ENCODE measurements around the gene SEZ6L. TPM values are rescaled to one million over a fixed set of nuclear protein-coding genes. Genes with fewer than 3 reads are reported as not detected.

SEZ6L gene
- polyA plus RNA-seq (2012; ENCODE audit: missing spikeins), result not detected

DNA sequence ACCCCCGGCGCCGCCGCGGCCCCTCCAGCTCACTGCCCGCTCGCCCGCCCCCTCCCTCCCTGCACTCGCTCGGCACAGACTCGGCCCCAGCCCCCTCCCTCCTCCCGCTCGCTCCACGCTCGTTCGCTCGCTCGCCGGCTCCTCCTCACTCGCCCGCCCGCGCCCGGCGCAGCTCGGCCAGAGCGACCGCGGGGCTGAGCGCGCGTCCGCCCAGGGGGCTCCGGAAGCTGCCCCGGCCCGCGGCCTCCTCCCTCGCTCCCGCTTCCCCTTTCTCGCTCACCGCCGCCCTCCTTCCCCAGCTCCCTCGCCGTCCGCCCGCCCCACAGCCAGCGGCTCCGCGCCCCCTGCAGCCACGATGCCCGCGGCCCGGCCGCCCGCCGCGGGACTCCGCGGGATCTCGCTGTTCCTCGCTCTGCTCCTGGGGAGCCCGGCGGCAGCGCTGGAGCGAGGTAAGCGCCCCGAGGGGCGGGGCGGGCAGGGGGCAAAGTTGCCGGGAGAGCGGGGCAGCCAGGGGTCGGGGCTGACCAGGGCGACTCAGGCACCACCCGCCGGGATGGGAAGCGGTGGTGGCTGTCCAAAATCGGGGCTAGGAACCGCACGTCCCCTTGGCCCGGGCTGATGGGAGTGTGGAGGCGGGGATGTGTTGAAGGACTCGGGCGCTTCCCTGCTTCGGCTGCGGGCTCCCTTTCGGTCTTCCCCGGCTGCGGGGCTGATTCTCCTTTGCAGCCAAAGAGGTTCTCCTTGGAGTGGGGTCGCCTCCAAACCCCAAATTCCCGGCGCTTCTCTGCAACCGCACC, at the start of gene SEZ6L:
TSS of gene SEZ6L (plus strand) at position 148 of the 797 bp plus-strand sequence. CDS start at position 356, 208 bp downstream.
- peak; percentile 25 for DNase-seq (ENCODE audit: insufficient read length)
- no peak for FAIRE-seq
- TF ChIP-seq TAF1 (IDR thresholded peaks at IDR 0.05; ENCODE audit: borderline replicate concordance, low read depth, low read length) (no peak), POLR2A (IDR thresholded peaks at IDR 0.05; ENCODE audit: low read depth, low read length) (no peak), POLR2AphosphoS5 (IDR thresholded peaks at IDR 0.05; ENCODE audit: low read depth, low read length) (no peak)

- DNase-seq (ENCODE audit: insufficient read length) (no peak), FAIRE-seq (no peak)
- TF ChIP-seq TAF1 (IDR thresholded peaks at IDR 0.05; ENCODE audit: borderline replicate concordance, low read depth, low read length) (no peak), POLR2A (IDR thresholded peaks at IDR 0.05; ENCODE audit: low read depth, low read length) (no peak), POLR2AphosphoS5 (IDR thresholded peaks at IDR 0.05; ENCODE audit: low read depth, low read length) (no peak)
Measured at GRCh38 chr22:26122920-26123468, 46.3 kb upstream of the SEZ6L start.

DNA sequence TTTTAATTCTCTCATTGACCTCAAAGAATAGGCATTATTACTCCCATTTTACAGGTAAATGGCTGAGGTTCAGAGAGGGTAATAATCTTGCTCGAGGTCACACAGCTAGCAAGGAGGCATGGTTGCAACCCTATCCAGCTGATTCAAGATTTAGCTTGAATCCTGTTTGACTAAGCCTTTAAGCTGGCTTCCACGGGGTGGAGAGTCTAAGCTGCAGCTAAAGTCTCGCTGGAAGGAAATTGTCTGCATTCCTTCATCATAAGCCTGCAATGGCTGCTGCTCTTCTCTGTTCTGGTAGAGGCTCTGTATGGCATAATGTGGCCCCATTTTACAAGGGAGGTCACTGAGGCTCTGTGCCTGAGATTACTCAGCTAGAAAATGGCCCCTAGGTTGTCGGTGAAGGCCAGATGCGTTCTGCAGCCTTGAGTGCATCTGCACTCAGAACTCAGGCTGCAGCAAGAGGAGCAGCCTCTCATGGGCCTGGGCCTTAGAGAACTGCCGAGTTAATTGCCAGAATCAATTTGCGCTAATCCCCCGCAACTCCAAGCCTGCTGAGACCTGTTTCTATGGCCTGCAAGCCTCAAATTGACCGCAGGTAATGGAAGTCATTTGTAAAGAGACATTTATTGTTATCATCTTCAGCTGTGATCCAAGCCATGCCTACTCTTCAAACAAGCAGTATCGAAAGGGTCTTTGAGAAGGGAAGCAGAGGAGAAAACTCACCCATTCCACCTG, 44.1 kb upstream of the SEZ6L start:
- DNase-seq (ENCODE audit: insufficient read length), result no peak
- no peak for FAIRE-seq
- TF ChIP-seq POLR2AphosphoS5 (IDR thresholded peaks at IDR 0.05; ENCODE audit: low read depth, low read length) (no peak), TAF1 (IDR thresholded peaks at IDR 0.05; ENCODE audit: borderline replicate concordance, low read depth, low read length) (no peak), POLR2A (IDR thresholded peaks at IDR 0.05; ENCODE audit: low read depth, low read length) (no peak)

GRCh38 chr22:26127126-26127525, 42.1 kb upstream of the SEZ6L start:
- TF ChIP-seq POLR2AphosphoS5 (IDR thresholded peaks at IDR 0.05; ENCODE audit: low read depth, low read length) (no peak), POLR2A (IDR thresholded peaks at IDR 0.05; ENCODE audit: low read depth, low read length) (no peak), TAF1 (IDR thresholded peaks at IDR 0.05; ENCODE audit: borderline replicate concordance, low read depth, low read length) (no peak)
- DNase-seq (ENCODE audit: insufficient read length) (no peak), FAIRE-seq (no peak)

DNA sequence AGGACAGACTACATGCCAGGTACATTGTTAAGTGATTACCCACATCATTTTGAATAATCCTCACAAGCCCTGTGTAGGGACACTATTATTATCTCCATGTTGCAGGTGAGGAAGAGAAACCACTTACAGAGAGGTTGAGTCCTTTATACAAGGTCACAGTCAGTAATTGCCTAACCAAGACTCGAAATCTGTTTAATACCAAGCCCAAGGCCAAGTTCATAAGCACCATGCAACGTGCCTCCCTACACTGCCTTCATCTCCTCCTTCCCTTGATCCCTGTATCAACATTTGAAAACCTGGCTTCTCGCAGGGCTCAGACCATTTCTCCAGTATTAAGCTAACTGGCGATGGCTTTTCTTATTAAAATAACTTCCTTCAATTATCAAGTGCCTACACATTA, 41.7 kb upstream of the SEZ6L start:
- FAIRE-seq (no peak), DNase-seq (ENCODE audit: insufficient read length) (no peak)
- TF ChIP-seq TAF1 (IDR thresholded peaks at IDR 0.05; ENCODE audit: borderline replicate concordance, low read depth, low read length) (no peak), POLR2A (IDR thresholded peaks at IDR 0.05; ENCODE audit: low read depth, low read length) (no peak), POLR2AphosphoS5 (IDR thresholded peaks at IDR 0.05; ENCODE audit: low read depth, low read length) (no peak)

- TF ChIP-seq POLR2A (IDR thresholded peaks at IDR 0.05; ENCODE audit: low read depth, low read length) (no peak), TAF1 (IDR thresholded peaks at IDR 0.05; ENCODE audit: borderline replicate concordance, low read depth, low read length) (no peak), POLR2AphosphoS5 (IDR thresholded peaks at IDR 0.05; ENCODE audit: low read depth, low read length) (no peak)
- DNase-seq (ENCODE audit: insufficient read length) (no peak), FAIRE-seq (no peak)
Measured at GRCh38 chr22:26131589-26132154, 37.6 kb upstream of the SEZ6L start.

- FAIRE-seq (no peak), DNase-seq (ENCODE audit: insufficient read length) (no peak)
- no peak for TF ChIP-seq POLR2A (IDR thresholded peaks at IDR 0.05; ENCODE audit: low read depth, low read length)
- no peak for TF ChIP-seq POLR2AphosphoS5 (IDR thresholded peaks at IDR 0.05; ENCODE audit: low read depth, low read length)
- TF ChIP-seq TAF1 (IDR thresholded peaks at IDR 0.05; ENCODE audit: borderline replicate concordance, low read depth, low read length), result no peak
Measured at GRCh38 chr22:26134654-26135330, 34.5 kb upstream of the SEZ6L start.

DNA sequence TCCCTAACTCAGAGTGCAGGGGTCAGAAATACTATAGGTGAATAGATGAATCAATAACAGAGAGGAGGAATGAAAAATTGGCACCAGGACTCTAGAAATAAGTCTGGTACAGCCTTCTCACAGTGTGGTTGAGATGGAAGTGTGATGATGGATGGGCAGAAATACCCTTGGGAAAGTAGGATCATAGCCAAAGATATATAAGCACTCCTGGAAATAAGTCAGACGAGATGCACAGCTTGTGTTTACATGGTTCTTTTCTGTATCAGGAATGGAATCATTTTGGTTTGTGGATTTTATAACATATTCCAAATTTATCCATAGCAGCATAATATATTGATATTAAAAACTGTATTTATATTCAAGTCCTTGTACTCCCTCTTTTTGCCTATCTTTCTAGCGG, 33.5 kb upstream of the SEZ6L start:
- FAIRE-seq, result no peak

GRCh38 chr22:26139310-26139709, 30.0 kb upstream of the SEZ6L start:
- no peak for DNase-seq (ENCODE audit: insufficient read length)

More for the DNA sequence above, 33.5 kb upstream of the SEZ6L start:
- no peak for DNase-seq (ENCODE audit: insufficient read length)
- no peak for TF ChIP-seq POLR2A (IDR thresholded peaks at IDR 0.05; ENCODE audit: low read depth, low read length)
- no peak for TF ChIP-seq TAF1 (IDR thresholded peaks at IDR 0.05; ENCODE audit: borderline replicate concordance, low read depth, low read length)
- no peak for TF ChIP-seq POLR2AphosphoS5 (IDR thresholded peaks at IDR 0.05; ENCODE audit: low read depth, low read length)

GRCh38 chr22:26141831-26142230, 27.4 kb upstream of the SEZ6L start:
- FAIRE-seq (no peak), DNase-seq (ENCODE audit: insufficient read length) (no peak)

More at GRCh38 chr22:26139310-26139709, 30.0 kb upstream of the SEZ6L start:
- FAIRE-seq, result no peak
- TF ChIP-seq TAF1 (IDR thresholded peaks at IDR 0.05; ENCODE audit: borderline replicate concordance, low read depth, low read length), result no peak
- no peak for TF ChIP-seq POLR2A (IDR thresholded peaks at IDR 0.05; ENCODE audit: low read depth, low read length)
- no peak for TF ChIP-seq POLR2AphosphoS5 (IDR thresholded peaks at IDR 0.05; ENCODE audit: low read depth, low read length)

More at GRCh38 chr22:26141831-26142230, 27.4 kb upstream of the SEZ6L start:
- TF ChIP-seq POLR2AphosphoS5 (IDR thresholded peaks at IDR 0.05; ENCODE audit: low read depth, low read length) (no peak), POLR2A (IDR thresholded peaks at IDR 0.05; ENCODE audit: low read depth, low read length) (no peak), TAF1 (IDR thresholded peaks at IDR 0.05; ENCODE audit: borderline replicate concordance, low read depth, low read length) (no peak)
